Gastrocnemius medialis (tissue), 4 donors: ENCODE results near the gene RALGAPA2.

Source experiments
- POLR2A ChIP-seq, 2 donors: fragments of 450-650 bp; IDR thresholded peaks; one replicate each; pipeline ENCODE4 v1.6.1; 2017; ENCODE audit warnings: antibody characterized with exemption in 2 of 2, mild to moderate bottlenecking in 2 of 2, moderate library complexity in 2 of 2
- TF ChIP-seq, protein P1 (sequence below), 5 experiments: fragments of 450-650 bp in 3 of 5; fragments of 200-600 bp in 2 of 5; sonication (generic) in 2 of 5; IDR thresholded peaks in 4 of 5; conservative IDR thresholded peaks in 1 of 5; 1 replicate in 4 of 5; 2 replicates in 1 of 5; pipeline ENCODE4 v1.5.1; 2016 to 2019; ENCODE audit warnings: antibody characterized with exemption in 5 of 5, mild to moderate bottlenecking in 3 of 5, moderate library complexity in 3 of 5

DNA sequence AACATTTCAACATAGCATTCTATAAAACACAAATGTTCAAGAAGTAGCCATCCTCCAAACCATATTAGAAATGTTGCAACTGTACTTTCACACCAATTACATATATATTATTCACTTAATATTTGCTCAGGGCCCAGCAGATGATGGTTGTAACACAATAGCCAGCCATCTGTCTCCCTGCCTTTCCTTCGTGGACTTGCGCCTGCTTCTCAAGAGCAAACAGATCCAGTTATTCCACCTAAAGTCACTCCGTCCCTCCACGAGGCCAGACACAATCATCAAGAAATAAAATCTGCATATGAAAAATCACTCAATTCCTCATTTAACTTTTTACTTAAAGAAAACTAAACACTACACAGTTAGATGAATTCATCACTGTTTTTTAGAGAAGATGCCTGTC lies 160.4 kb downstream of the RALGAPA2 start:
- TF ChIP-seq, protein P1, sequence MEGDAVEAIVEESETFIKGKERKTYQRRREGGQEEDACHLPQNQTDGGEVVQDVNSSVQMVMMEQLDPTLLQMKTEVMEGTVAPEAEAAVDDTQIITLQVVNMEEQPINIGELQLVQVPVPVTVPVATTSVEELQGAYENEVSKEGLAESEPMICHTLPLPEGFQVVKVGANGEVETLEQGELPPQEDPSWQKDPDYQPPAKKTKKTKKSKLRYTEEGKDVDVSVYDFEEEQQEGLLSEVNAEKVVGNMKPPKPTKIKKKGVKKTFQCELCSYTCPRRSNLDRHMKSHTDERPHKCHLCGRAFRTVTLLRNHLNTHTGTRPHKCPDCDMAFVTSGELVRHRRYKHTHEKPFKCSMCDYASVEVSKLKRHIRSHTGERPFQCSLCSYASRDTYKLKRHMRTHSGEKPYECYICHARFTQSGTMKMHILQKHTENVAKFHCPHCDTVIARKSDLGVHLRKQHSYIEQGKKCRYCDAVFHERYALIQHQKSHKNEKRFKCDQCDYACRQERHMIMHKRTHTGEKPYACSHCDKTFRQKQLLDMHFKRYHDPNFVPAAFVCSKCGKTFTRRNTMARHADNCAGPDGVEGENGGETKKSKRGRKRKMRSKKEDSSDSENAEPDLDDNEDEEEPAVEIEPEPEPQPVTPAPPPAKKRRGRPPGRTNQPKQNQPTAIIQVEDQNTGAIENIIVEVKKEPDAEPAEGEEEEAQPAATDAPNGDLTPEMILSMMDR (IDR thresholded peaks at IDR 0.05 in 4 of 5, conservative IDR thresholded peaks at IDR 0.05 in 1 of 5), result no peak
- no peak for TF ChIP-seq POLR2A (IDR thresholded peaks at IDR 0.05)
